ENCODE measurements around the gene RAB22A. TPM values are rescaled to one million over a fixed set of nuclear protein-coding genes. Genes with fewer than 3 reads are reported as not detected.

RAB22A gene
- polyA plus RNA-seq, 10 donors = 12.5 to 18.4 (median 15.2) TPM

- no peak for DNase-seq
Observed at GRCh38 chr20:58296051-58296837, 13.3 kb upstream of the RAB22A start.

DNA sequence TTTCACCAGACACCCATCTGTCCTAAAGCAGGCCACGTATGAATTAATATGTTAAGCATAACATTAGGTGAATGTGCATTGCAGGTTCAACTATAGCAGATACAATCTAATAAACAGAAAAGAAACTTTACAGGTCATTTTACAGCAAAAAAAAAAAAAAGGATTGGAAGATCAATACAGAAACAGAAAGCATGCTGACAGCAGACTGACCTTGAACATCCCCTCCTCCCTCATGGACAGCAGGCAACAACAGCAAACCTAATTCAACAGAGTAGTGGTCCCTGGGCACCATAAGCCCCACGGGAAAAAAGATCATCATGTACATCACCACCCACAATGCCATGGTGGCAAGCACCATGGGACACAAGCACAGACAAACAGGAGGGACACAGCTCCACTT is 12.1 kb upstream of the RAB22A start:
- DNase-seq = no peak

GRCh38 chr20:58300321-58300720 is 9.2 kb upstream of the RAB22A start:
- DNase-seq = no peak

DNA sequence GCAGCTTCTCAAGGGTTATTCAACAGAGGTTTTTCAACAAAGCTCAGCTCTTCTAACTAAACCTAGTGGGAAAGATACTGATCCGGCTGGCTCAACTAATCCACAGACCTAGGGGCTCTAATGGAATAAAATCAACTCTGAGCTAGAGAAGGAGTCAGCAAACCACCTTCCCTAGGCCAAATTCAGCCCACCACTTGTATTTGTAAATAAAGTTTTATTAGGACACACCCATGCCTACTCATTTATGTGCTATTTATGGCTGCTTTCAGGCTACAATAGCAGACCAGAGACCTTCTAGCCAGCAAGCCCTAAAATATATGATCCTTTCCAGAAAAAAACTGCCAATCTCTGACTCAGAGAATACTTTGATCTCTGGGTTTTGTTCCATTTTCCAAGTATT is 6.0 kb upstream of the RAB22A start:
- no peak for DNase-seq

DNA sequence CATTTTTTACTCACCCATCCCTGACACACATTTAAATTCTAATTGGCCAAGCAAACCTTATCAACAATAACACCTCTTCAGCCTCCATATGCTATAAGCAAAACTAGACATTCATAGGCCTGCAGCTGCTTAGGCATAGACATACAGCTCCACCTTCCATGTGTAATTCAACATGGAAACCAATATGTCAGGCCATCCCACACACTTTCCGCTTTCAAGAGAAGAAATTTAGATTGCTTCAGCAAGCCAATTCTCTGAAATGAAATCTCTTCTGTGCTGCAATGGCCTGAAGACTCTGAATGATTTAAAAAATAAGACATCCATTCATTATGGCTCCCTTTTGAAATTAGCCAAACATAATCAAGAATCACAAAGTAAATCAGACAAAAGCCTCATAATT is 4.5 kb upstream of the RAB22A start:
- no peak for DNase-seq

- DNase-seq = peak in 2 of 3 donors; percentile 42 to 51
Observed at GRCh38 chr20:58306421-58307261, 2.9 kb upstream of the RAB22A start.

DNA sequence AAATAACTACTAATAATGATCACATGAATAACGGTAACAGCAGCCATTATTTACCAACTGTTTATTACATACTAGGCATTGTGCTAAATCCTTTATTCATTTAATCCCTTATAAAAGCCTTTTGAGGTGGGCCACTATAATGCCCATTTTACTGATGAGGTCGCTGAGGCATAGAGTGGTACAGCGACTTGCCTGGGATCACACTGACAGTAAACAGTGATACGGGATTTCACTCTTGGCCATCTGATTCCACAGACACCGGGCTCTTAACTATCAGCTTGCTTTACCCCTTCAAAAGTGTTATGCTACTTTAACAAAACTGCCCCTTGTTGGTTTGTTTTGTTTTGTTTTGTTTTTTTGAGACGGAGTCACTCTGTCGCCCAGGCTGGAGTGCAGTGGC is 2.2 kb upstream of the RAB22A start:
- DNase-seq = no peak

DNA sequence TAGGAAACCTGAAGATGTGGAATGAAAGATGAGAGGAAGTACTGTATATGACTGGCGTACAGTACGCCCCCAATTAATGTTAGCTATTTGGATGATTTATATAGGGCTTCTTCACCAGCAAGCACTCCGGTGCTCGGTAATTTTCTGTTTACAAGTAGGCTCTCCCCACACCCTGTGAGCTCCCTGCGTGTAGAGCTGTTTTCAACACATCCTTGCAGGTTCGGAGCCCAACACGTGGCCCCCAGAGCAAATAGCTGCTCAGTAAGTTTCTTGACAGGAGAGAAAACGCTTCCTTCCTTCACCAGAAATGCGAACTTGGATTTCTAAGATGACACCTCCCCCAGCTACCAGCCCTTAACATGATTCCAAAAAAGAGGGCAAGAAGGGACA is 1.2 kb upstream of the RAB22A start:
- peak in 2 of 3 donors; percentile 14 to 49 for DNase-seq

DNA sequence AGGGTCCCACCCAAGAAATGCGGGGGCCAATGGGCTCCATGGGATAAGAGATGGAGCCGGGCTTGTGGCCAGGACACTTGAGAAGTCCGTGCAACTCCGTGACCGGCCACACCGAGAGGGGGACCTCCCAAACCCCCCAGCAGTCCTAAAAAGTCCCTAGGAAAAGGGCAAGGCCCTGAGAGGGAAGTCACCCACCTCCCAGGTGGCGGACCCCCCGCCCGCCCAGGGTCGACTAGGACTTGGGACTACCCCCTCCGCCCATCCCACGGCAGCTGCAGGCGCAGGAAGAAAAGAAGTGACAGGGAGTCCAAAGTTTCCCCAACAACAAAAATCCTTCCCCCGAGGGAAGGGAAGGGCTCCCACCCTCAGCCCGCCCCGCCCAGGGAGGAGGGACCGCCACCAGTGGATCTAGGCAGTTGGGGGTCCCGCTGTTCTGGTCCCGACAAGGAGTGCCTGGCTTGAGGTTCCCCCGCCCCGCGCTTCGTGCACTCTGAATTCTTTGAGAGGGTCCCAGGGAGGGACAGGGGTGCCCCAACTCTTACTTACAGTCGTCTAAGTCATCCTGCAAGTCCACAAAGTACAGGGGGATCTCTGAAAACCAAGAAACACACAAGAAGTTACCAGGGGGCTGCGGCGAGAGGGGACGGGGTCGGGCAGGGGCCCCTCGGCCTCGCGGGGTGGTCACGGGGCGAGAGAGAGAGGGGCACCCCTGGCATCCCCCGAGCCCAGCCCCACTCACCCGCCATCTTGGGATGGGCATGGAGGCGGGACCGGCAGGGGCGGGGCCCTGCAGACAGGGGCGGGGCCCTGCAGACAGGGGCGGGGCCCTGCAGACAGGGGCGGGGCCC is 611 bp upstream of the RAB22A start:
- peak in 2 of 3 donors; percentile 54 to 86 for DNase-seq

- no peak for DNase-seq
Observed at GRCh38 chr20:58310291-58310782, 822 bp downstream of the RAB22A start.

GRCh38 chr20:58312836-58313235 is 3.3 kb downstream of the RAB22A start:
- DNase-seq = no peak

DNA sequence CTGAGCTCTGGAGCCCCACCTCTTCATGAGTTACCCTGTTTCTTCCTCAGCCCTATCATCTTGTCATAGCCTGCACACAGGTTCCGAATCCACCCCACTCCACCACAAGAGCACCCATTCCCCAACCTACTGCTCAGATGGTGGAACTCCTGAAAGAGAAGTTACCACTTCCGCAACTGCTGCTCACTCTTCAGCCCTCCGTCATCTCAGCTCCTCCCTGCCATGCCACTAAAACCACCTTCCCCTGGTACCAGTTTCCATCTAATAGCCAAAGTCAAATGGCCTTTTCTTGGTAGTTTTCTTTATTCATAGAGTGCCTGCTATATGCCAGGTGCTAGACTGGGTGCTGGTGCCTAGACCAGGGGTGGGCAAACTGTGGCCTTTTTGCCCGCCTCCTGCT is 3.9 kb downstream of the RAB22A start:
- DNase-seq = no peak

DNA sequence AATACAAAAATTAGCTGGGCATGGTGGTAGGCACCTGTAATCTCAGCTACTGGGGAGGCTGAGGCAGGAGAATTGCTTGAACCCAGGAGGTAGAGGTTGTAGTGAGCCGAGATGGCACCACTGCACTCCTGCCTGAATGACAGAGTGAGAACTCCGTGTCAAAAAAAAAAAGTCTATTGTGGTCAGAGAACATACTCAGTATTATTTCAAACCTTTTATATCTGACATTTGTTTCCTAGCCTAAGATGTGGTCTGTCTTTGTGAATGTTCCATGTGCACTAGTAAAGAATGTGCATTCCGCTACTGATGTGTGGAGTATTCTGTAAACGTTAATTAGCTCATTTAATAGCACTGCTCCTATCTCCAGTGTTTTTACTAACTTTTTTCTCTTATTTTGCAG is 11.7 kb downstream of the RAB22A start:
- DNase-seq = no peak

GRCh38 chr20:58322083-58322482 is 12.6 kb downstream of the RAB22A start:
- DNase-seq = no peak

DNA sequence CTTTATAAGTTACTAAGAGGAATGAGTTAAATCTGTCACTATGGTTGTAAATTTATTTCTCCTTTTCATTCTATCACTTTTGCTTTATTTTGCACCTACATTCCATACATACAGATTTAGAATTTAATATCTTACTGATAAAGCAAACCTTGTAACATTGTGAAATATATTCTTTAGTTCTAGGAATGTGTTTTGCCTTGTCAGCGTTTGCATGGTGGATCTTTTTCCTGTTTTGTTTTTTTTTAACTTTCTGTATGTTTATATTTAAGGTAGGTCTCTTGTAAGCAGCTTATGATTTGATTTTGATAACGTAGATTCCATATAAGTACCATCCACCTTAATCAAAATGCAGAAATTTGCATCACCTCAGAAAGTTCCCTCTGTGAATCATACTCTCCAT is 16.4 kb downstream of the RAB22A start:
- no peak for DNase-seq

- no peak for DNase-seq
Observed at GRCh38 chr20:58327211-58327610, 17.7 kb downstream of the RAB22A start.

- DNase-seq = no peak
Observed at GRCh38 chr20:58328836-58329235, 19.3 kb downstream of the RAB22A start.

DNA sequence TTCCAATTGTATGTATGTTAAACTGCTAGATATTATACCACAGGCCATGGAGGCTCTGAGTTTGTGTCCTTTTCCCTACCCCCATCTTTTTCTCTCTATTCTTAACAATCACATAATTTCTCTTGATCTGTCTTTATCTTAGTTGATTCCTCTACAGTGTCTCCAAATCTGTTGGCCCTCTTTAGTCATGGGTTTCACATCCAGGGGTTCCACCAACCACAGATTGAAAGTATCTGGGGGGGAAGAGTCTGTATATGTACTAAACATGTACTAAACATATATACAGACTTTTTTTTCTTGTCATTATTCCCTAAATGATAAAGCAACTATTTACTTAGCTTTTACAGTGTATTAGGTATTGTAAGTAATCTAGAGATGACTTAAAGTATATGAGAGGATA is 20.2 kb downstream of the RAB22A start:
- DNase-seq = no peak

GRCh38 chr20:58330249-58330648 is 20.7 kb downstream of the RAB22A start:
- DNase-seq = peak in 1 of 3 donors; percentile 34

DNA sequence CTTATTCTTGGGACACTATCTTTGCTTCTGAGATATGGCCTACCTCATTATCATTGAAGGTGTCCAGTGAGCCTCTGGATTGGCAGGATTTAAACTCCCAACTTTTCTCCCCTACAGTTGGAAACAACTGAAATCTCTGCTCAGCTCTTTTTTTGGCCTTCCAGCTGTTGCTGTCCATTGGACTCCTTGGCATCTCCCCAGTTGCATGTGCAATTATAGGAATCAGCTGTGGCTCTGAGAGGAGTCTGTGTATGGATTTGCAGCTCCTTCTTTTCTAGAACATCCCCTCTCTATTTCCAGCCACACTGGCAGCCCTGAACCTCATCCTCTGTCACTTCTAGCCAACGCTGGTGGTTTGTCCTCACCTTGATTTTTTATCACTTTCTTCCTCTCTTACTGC is 21.2 kb downstream of the RAB22A start:
- DNase-seq = peak; percentile 84 to 91 (median 88)

DNA sequence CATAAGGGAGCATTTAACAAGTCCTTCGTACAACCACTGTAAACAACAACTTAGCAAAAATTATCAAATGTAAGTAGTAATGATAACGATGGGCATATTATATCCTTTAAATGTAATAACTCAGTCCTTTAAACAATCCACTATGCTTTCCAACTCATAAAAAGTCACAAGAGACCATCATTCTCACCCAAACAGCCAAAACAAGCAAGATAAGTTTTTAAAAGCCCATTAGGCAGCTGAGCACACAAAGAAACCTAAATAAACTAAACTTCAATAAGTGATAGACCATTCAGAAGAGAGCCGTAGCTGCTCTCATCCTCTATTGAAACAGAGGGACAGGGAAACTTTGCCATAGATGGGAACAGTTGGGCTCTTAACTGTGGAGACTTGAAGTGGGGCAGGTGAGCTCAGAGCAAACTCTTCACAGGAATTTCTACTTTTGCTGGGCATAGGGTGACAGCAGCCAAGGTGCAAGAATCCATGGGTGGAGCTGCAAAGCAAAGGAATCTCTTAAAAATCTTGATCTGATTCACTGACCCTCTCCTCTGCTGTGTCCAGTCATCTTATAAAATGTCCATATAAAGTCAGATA is 22.5 kb downstream of the RAB22A start:
- DNase-seq = no peak

- DNase-seq = no peak
Observed at GRCh38 chr20:58339741-58340140, 30.2 kb downstream of the RAB22A start.

All from muscle of back (tissue), 11 donors.